ENCODE data around the gene RICTOR.

RICTOR gene

DNA sequence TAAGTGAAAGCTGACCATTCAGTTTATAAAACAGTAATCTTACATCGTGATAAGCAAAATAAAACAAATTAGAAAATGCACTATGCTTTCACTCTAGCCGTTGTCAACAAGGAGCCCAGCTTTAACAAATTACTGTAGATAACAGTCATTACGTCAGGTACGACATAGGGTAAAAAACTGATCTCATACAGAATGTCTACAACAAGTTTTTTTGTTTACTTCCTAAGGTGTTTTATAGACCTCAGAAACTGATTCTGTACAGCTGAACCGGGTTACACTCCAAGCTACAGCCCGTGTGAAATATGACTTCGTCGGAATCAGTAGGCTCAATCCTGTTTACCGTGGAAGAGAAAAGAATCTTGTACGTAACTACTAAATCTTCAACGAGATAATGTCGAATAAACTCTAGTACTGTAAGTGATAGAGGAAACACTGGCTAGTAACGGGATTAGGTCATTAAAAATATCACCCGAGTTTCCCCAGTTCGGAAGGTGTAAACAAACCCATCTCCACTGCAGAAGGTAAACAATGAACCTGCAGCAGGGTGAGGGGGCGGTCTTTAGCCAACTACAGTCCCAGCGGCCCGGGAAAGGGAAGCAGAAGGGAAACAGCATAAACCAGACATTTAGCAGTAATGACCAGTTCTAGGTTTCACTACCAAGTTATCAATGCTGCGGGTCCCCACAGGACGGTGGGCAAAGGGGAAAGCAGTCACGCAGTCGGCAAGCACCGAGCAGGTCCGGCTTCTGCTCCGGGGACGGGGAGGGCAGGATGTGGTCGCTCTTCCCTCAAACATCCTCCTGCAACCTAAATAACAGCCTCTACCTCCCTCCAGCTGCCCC lies 1.1 kb downstream of the RICTOR start (continued):
- TF ChIP-seq, protein P1, sequence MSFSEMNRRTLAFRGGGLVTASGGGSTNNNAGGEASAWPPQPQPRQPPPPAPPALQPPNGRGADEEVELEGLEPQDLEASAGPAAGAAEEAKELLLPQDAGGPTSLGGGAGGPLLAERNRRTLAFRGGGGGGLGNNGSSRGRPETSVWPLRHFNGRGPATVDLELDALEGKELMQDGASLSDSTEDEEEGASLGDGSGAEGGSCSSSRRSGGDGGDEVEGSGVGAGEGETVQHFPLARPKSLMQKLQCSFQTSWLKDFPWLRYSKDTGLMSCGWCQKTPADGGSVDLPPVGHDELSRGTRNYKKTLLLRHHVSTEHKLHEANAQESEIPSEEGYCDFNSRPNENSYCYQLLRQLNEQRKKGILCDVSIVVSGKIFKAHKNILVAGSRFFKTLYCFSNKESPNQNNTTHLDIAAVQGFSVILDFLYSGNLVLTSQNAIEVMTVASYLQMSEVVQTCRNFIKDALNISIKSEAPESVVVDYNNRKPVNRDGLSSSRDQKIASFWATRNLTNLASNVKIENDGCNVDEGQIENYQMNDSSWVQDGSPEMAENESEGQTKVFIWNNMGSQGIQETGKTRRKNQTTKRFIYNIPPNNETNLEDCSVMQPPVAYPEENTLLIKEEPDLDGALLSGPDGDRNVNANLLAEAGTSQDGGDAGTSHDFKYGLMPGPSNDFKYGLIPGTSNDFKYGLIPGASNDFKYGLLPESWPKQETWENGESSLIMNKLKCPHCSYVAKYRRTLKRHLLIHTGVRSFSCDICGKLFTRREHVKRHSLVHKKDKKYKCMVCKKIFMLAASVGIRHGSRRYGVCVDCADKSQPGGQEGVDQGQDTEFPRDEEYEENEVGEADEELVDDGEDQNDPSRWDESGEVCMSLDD (tag by site-specific recombination; IDR thresholded peaks at IDR 0.05) = no peak; the same call in 1 of the 2 replicates
- TF ChIP-seq ZNF433 (tag by site-specific recombination; IDR thresholded peaks at IDR 0.05; ENCODE audit: low read depth) (no peak), ZNF558 (tag by site-specific recombination; IDR thresholded peaks at IDR 0.05) (no peak), ZFP41 (tag by site-specific recombination; IDR thresholded peaks at IDR 0.05; ENCODE audit: borderline replicate concordance) (no peak), HOXA7 (CRISPR knock-in tag; IDR thresholded peaks at IDR 0.05; ENCODE audit: borderline replicate concordance) (no peak), ZNF843 (tag by site-specific recombination; IDR thresholded peaks at IDR 0.05) (no peak), ZNF654 (tag by site-specific recombination; IDR thresholded peaks at IDR 0.05; ENCODE audit: low read depth) (no peak), ZNF776 (tag by site-specific recombination; IDR thresholded peaks at IDR 0.05; ENCODE audit: borderline replicate concordance) (no peak), ZNF76 (tag by site-specific recombination; IDR thresholded peaks at IDR 0.05; ENCODE audit: borderline replicate concordance, low read depth) (peak; percentile 73; the same call in 1 of the 2 replicates), ZNF114 (tag by site-specific recombination; IDR thresholded peaks at IDR 0.05) (no peak), ZNF169 (tag by site-specific recombination; IDR thresholded peaks at IDR 0.05) (no peak), ZNF311 (tag by site-specific recombination; IDR thresholded peaks at IDR 0.05; ENCODE audit: borderline replicate concordance) (no peak), ZNF140 (tag by site-specific recombination; IDR thresholded peaks at IDR 0.05) (no peak), OVOL3 (tag by site-specific recombination; IDR thresholded peaks at IDR 0.05) (no peak), ZNF19 (tag by site-specific recombination; IDR thresholded peaks at IDR 0.05; ENCODE audit: low read depth) (no peak), ZNF16 (tag by site-specific recombination; IDR thresholded peaks at IDR 0.05; ENCODE audit: low read depth) (no peak), OSR2 (tag by site-specific recombination; IDR thresholded peaks at IDR 0.05) (peak; percentile 24; the same call in 1 of the 2 replicates), ZSCAN30 (tag by site-specific recombination; IDR thresholded peaks at IDR 0.05) (no peak), BCL11B (tag by site-specific recombination; IDR thresholded peaks at IDR 0.05; ENCODE audit: low read depth) (no peak)
- TF ChIP-seq, protein P2, sequence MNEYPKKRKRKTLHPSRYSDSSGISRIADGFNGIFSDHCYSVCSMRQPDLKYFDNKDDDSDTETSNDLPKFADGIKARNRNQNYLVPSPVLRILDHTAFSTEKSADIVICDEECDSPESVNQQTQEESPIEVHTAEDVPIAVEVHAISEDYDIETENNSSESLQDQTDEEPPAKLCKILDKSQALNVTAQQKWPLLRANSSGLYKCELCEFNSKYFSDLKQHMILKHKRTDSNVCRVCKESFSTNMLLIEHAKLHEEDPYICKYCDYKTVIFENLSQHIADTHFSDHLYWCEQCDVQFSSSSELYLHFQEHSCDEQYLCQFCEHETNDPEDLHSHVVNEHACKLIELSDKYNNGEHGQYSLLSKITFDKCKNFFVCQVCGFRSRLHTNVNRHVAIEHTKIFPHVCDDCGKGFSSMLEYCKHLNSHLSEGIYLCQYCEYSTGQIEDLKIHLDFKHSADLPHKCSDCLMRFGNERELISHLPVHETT (tag by site-specific recombination; IDR thresholded peaks at IDR 0.05) = 0 out of 2 replicates have a peak, but pooled peaks have one; percentile 24
- TF ChIP-seq, protein P3, sequence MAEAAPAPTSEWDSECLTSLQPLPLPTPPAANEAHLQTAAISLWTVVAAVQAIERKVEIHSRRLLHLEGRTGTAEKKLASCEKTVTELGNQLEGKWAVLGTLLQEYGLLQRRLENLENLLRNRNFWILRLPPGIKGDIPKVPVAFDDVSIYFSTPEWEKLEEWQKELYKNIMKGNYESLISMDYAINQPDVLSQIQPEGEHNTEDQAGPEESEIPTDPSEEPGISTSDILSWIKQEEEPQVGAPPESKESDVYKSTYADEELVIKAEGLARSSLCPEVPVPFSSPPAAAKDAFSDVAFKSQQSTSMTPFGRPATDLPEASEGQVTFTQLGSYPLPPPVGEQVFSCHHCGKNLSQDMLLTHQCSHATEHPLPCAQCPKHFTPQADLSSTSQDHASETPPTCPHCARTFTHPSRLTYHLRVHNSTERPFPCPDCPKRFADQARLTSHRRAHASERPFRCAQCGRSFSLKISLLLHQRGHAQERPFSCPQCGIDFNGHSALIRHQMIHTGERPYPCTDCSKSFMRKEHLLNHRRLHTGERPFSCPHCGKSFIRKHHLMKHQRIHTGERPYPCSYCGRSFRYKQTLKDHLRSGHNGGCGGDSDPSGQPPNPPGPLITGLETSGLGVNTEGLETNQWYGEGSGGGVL (tag by site-specific recombination; IDR thresholded peaks at IDR 0.05) = no peak
- TF ChIP-seq, protein P4, sequence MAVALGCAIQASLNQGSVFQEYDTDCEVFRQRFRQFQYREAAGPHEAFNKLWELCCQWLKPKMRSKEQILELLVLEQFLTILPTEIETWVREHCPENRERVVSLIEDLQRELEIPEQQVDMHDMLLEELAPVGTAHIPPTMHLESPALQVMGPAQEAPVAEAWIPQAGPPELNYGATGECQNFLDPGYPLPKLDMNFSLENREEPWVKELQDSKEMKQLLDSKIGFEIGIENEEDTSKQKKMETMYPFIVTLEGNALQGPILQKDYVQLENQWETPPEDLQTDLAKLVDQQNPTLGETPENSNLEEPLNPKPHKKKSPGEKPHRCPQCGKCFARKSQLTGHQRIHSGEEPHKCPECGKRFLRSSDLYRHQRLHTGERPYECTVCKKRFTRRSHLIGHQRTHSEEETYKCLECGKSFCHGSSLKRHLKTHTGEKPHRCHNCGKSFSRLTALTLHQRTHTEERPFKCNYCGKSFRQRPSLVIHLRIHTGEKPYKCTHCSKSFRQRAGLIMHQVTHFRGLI (tag by site-specific recombination; IDR thresholded peaks at IDR 0.05) = no peak
- TF ChIP-seq, protein P5, sequence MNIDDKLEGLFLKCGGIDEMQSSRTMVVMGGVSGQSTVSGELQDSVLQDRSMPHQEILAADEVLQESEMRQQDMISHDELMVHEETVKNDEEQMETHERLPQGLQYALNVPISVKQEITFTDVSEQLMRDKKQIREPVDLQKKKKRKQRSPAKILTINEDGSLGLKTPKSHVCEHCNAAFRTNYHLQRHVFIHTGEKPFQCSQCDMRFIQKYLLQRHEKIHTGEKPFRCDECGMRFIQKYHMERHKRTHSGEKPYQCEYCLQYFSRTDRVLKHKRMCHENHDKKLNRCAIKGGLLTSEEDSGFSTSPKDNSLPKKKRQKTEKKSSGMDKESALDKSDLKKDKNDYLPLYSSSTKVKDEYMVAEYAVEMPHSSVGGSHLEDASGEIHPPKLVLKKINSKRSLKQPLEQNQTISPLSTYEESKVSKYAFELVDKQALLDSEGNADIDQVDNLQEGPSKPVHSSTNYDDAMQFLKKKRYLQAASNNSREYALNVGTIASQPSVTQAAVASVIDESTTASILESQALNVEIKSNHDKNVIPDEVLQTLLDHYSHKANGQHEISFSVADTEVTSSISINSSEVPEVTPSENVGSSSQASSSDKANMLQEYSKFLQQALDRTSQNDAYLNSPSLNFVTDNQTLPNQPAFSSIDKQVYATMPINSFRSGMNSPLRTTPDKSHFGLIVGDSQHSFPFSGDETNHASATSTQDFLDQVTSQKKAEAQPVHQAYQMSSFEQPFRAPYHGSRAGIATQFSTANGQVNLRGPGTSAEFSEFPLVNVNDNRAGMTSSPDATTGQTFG (tag by site-specific recombination; IDR thresholded peaks at IDR 0.05; ENCODE audit: borderline replicate concordance) = no peak
- TF ChIP-seq, protein P6, sequence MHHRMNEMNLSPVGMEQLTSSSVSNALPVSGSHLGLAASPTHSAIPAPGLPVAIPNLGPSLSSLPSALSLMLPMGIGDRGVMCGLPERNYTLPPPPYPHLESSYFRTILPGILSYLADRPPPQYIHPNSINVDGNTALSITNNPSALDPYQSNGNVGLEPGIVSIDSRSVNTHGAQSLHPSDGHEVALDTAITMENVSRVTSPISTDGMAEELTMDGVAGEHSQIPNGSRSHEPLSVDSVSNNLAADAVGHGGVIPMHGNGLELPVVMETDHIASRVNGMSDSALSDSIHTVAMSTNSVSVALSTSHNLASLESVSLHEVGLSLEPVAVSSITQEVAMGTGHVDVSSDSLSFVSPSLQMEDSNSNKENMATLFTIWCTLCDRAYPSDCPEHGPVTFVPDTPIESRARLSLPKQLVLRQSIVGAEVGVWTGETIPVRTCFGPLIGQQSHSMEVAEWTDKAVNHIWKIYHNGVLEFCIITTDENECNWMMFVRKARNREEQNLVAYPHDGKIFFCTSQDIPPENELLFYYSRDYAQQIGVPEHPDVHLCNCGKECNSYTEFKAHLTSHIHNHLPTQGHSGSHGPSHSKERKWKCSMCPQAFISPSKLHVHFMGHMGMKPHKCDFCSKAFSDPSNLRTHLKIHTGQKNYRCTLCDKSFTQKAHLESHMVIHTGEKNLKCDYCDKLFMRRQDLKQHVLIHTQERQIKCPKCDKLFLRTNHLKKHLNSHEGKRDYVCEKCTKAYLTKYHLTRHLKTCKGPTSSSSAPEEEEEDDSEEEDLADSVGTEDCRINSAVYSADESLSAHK (tag by site-specific recombination; IDR thresholded peaks at IDR 0.05) = no peak
